ENCODE measurements around the gene TRIM7.
"Not testable (repeated sequence)": the region's sequence is repeated elsewhere in the genome, so short reads cannot be mapped to it uniquely, and the experiment has no call there.

TRIM7 gene

GRCh38 chr5:181193656-181194055, 11.3 kb downstream of the TRIM7 start:
- no peak for DNase-seq (ENCODE audit: low spot score)

GRCh38 chr5:181192337-181193046, 12.5 kb downstream of the TRIM7 start:
- no peak for DNase-seq (ENCODE audit: low spot score)

DNA sequence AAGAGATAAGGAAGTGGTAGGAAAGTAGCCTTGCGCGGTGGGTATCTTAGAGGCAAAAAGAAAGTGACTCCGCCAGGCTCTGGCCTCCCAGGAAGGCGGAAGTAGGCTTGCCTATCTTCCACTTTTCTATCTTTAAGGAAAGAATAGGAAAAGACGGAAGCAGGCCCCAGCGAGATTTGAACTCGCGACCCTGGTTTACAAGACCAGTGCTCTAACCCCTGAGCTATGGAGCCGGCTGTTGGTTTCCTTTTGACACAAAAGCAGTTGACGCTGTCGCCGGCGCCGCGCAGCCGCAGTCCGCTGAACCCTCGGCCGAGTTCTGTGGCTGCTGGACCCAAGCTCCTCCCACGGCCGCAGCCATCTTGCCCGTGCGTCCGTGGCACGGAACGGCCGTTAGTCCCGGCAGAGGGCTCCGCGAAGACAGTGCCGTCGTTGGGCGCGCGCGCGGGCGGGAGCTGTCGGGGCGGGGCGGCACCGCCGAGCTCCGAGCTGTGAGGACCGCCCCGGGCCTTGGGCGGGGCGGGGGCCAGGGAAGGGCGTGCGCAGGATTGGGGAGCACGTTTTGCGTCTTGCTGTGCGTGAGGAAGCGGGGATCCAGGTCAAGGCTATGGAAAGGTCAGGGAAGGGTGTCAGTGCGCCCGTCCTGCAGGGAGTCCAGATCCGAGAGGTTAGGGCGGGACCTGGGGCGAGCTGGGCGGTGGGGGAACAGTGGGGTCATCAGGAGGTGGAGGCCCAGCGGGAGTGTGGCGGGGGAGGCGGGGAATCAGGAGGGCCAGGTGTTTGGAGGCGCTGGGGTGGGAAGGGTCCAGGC, 13.3 kb downstream of the TRIM7 start:
- peak; percentile 96 for DNase-seq (ENCODE audit: low spot score)

GRCh38 chr5:181190711-181191525, 14.1 kb downstream of the TRIM7 start:
- DNase-seq (ENCODE audit: low spot score): peak; percentile 54

GRCh38 chr5:181189962-181190710, 14.9 kb downstream of the TRIM7 start:
- no peak for DNase-seq (ENCODE audit: low spot score)

DNA sequence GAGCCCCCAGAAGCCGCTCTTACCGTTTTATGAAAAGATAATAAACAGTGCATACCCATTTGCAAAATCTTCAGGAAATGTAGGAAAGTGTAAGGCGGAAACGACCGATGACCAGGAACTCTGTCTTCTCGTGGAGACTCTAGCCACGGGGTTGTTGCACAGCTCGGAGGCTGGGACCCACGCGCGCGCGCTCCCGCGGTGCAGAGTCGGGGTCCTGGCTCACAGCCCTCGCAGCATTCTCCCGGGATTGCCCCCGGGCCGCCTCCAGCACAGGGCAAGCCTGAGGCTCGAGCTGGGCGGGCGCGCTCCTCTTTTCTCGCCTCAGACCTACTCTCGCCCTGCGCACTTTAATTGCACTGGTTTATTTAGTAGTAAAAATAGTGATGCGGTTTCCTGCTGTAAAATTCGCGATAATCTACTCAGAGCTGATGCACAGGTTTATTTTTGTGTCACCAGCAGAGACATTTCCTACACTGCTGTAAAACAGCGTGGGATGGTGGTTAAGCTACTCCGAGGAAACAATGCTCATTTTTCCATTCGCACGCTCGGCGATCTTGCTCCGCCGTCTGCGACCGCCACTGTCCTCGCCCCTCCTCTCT, 15.5 kb downstream of the TRIM7 start:
- peak; percentile 37 for DNase-seq (ENCODE audit: low spot score)

- DNase-seq (ENCODE audit: low spot score): peak; percentile 87
Observed at GRCh38 chr5:181188700-181189362, 16.2 kb downstream of the TRIM7 start.

- peak; percentile 82 for DNase-seq (ENCODE audit: low spot score)
Observed at GRCh38 chr5:181187500-181188213, 17.3 kb downstream of the TRIM7 start.

- DNase-seq (ENCODE audit: low spot score): peak; percentile 26
Observed at GRCh38 chr5:181186986-181187499, 18.0 kb downstream of the TRIM7 start.

GRCh38 chr5:181186022-181186421, 19.0 kb downstream of the TRIM7 start:
- DNase-seq (ENCODE audit: low spot score): no peak

- no peak for DNase-seq (ENCODE audit: low spot score)
Observed at GRCh38 chr5:181185560-181185959, 19.4 kb downstream of the TRIM7 start.

GRCh38 chr5:181184845-181185216, 20.2 kb downstream of the TRIM7 start:
- no peak for DNase-seq (ENCODE audit: low spot score)

DNA sequence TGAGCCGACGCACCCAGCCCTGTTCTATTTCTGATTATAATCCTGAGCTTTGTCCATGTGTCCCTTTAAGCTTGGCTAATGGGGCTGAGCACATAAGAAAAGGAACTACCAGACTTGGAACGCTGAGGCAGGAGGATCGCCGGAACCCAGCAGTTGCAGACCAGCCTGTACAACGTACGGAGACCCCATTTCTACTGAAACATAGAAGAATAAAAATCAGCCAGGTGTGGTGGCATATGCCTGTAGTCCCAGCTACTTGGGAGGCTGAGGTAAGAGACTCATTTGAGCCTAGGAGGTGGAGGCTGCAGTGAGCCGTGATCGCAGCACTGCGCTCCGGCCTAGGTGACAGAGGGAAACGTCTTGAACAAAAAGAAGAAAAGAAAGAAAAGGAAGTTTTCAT, 22.3 kb downstream of the TRIM7 start:
- no peak for DNase-seq (ENCODE audit: low spot score)

GRCh38 chr5:181181650-181182565, 23.1 kb downstream of the TRIM7 start:
- peak; percentile 85 for DNase-seq (ENCODE audit: low spot score)

GRCh38 chr5:181177559-181177958, 27.4 kb downstream of the TRIM7 start:
- not testable (repeated sequence) for DNase-seq (ENCODE audit: low spot score)

DNA sequence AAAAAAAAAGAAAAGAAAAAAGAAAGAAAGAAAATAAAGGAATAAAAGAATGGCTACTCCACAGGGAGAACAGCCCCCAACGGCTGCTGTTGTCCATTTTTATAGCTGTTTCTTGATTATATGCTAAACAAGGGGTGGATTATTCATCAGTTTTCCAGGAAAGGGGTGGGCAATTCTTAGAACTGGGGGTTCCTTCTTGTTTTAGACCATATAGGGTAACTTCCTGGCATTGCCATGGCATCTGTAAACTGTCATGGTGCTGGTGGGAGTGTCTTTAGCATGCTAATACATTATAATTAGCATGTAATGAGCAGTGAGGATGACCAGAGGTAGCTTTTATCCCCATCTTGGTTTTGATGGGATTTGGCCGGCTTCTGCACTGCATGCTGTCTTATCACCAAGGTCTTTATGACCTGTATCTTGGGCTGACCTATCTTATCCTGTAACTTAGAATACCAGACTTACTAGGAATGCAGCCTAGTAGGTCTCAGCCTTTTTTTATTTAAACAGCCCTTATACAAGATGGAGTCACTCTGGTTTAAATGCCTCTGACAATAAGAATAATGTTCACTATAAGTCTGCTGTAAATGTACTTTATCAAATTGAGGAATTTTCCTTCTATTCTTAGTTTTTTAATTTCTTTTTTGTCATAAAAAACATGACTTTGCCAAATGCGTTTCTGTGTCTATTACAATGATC, 28.6 kb downstream of the TRIM7 start:
- no peak for DNase-seq (ENCODE audit: low spot score)

- peak; percentile 96 for DNase-seq (ENCODE audit: low spot score)
Observed at GRCh38 chr5:181173420-181174342, 31.3 kb downstream of the TRIM7 start.
